ENCODE data around the gene DELE1.
A peak's percentile ranks its signal among the peaks of the same experiment; 100 is the strongest.

DELE1 gene

GRCh38 chr5:141954194-141954593 is 30.5 kb downstream of the DELE1 start:
- Histone ChIP-seq H3K4me3 (ENCODE audit: low read length) (no peak overlapping the region), H3K4me1 (ENCODE audit: control insufficient read depth, insufficient read depth, low read length) (no peaks in the 10 kb centered on the region), H3K36me3 (ENCODE audit: control insufficient read depth, insufficient read depth, low read length) (no peaks in the 10 kb centered on the region), H3K27ac (ENCODE audit: low read depth, low read length) (no peak overlapping the region), H3K27me3 (ENCODE audit: control insufficient read depth, insufficient read depth, low read length) (no peaks in the 10 kb centered on the region), H3K9ac (ENCODE audit: low read length) (no peak overlapping the region)

DNA sequence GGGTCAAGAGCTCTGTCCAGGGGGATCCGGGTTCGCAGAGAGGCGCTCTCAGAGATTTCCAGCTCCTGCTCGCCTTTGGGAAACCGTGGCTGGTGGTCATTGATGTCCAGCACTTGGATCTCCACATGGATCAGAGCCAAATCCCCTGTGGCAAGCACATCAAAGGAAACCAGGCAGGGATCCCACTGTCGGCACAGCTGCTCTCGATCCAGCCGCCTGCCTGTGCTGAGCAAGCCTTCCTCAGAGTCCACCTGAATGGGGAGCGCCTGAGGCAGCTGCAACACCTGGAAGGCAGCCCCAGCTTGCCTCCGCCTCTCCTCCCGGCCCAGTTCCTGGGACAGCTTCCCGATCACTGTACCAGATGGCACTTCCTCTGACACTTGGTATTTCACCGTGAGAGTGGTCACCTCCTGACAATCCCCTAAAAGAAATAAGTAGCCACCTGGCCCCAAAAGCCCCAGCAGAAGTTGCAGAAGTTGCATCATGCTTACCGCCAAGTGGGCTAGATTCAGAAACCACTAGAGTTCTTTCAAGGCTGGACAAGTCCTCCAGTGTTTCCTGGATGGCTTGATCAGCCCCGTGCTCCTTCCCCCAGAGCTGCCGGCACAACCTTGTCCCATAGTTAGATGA is 33.8 kb downstream of the DELE1 start:
- Histone ChIP-seq H3K4me3 (ENCODE audit: low read length) (peak overlapping the region; percentile 0), H3K36me3 (ENCODE audit: control insufficient read depth, insufficient read depth, low read length) (no peaks in the 10 kb centered on the region), H3K27me3 (ENCODE audit: control insufficient read depth, insufficient read depth, low read length) (no peaks in the 10 kb centered on the region), H3K9ac (ENCODE audit: low read length) (no peak overlapping the region), H3K27ac (ENCODE audit: low read depth, low read length) (no peak overlapping the region), H3K4me1 (ENCODE audit: control insufficient read depth, insufficient read depth, low read length) (peaks cover 5% of the 10 kb centered on the region)

DNA sequence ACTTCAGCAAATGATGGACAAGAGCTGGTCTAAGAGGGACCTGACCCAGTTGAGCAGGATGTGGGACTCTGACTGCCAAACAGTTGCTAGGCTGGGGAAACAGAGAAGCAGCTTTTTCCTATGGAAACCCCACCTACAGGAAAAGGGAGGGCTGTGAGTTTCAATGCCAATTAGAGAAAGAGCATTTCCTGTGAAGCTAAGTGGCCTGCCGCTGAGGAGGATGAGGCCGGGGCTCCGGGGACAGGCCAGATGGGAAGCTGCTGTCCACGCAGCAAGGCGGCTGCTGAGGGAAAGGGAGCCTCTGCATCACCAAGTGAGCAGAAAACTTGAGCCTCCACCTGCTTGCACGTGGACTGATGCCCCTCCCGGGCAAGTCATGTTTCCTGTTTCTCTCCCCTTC is 34.4 kb downstream of the DELE1 start, which contains the start of gene PCDH12:
TSS of gene PCDH12 (minus strand) at position 90 of the 400 bp plus-strand sequence. CDS start 351 bp downstream, outside the sequence.
- H3K27ac ChIP-seq (ENCODE audit: low read depth, low read length) = no peak within 1 kb of the TSS
- no peak within 1 kb of the TSS for H3K9ac ChIP-seq (ENCODE audit: low read length)
- no peaks in the 10 kb centered on the region for H3K36me3 ChIP-seq (ENCODE audit: control insufficient read depth, insufficient read depth, low read length)
- peaks cover 5% of the 10 kb centered on the region for H3K4me1 ChIP-seq (ENCODE audit: control insufficient read depth, insufficient read depth, low read length)
- no peaks in the 10 kb centered on the region for H3K27me3 ChIP-seq (ENCODE audit: control insufficient read depth, insufficient read depth, low read length)
- peak within 1 kb of the TSS; percentile 0 for H3K4me3 ChIP-seq (ENCODE audit: low read length)

DNA sequence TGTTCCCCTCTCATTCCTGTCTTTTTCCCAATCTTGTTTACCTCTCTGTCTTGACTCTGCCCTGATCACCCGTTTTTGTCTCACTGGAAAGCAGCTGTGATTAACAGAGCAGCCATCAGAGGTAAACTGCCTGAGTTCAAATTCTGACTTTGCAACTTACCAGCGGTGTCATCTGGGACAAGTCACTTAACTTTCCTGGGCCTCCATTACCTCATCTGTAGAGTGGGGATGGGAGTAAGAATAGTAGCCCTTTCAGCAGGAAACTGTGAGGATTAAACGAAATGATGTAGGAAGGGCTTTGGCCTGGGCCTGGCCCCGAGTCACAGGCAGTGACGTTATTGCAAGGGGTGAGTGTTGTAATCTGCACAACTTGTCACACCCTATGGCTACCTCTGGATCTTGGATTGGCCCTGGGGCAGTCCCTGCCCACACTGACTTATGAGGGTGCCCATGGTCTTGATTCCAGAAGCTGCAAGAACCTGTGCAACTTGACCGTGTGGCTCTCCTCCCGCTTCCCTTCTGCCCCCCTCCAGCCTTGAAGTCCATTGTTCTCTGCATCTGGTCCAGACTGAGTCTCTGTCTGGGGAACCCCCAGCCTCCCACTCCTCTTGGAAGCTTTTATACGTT is 35.0 kb downstream of the DELE1 start:
- no peak overlapping the region for H3K9ac ChIP-seq (ENCODE audit: low read length)
- peaks cover 5% of the 10 kb centered on the region for H3K4me1 ChIP-seq (ENCODE audit: control insufficient read depth, insufficient read depth, low read length)
- H3K27me3 ChIP-seq (ENCODE audit: control insufficient read depth, insufficient read depth, low read length) = no peaks in the 10 kb centered on the region
- H3K36me3 ChIP-seq (ENCODE audit: control insufficient read depth, insufficient read depth, low read length) = no peaks in the 10 kb centered on the region
- no peak overlapping the region for H3K27ac ChIP-seq (ENCODE audit: low read depth, low read length)
- H3K4me3 ChIP-seq (ENCODE audit: low read length) = no peak overlapping the region

GRCh38 chr5:141960018-141960417 is 36.3 kb downstream of the DELE1 start:
- H3K27me3 ChIP-seq (ENCODE audit: control insufficient read depth, insufficient read depth, low read length) = no peaks in the 10 kb centered on the region
- H3K4me3 ChIP-seq (ENCODE audit: low read length) = no peak overlapping the region
- peaks cover 5% of the 10 kb centered on the region for H3K4me1 ChIP-seq (ENCODE audit: control insufficient read depth, insufficient read depth, low read length)
- no peaks in the 10 kb centered on the region for H3K36me3 ChIP-seq (ENCODE audit: control insufficient read depth, insufficient read depth, low read length)
- no peak overlapping the region for H3K9ac ChIP-seq (ENCODE audit: low read length)
- H3K27ac ChIP-seq (ENCODE audit: low read depth, low read length) = no peak overlapping the region

GRCh38 chr5:141960449-141961323 is 37.0 kb downstream of the DELE1 start:
- H3K36me3 ChIP-seq (ENCODE audit: control insufficient read depth, insufficient read depth, low read length) = no peaks in the 10 kb centered on the region
- no peak overlapping the region for H3K27ac ChIP-seq (ENCODE audit: low read depth, low read length)
- no peak overlapping the region for H3K9ac ChIP-seq (ENCODE audit: low read length)
- H3K4me1 ChIP-seq (ENCODE audit: control insufficient read depth, insufficient read depth, low read length) = peaks cover 5% of the 10 kb centered on the region
- no peaks in the 10 kb centered on the region for H3K27me3 ChIP-seq (ENCODE audit: control insufficient read depth, insufficient read depth, low read length)
- no peak overlapping the region for H3K4me3 ChIP-seq (ENCODE audit: low read length)

GRCh38 chr5:141961466-141961865 is 37.8 kb downstream of the DELE1 start:
- Histone ChIP-seq H3K4me1 (ENCODE audit: control insufficient read depth, insufficient read depth, low read length) (peaks cover 5% of the 10 kb centered on the region), H3K27me3 (ENCODE audit: control insufficient read depth, insufficient read depth, low read length) (no peaks in the 10 kb centered on the region), H3K9ac (ENCODE audit: low read length) (no peak overlapping the region), H3K4me3 (ENCODE audit: low read length) (no peak overlapping the region), H3K27ac (ENCODE audit: low read depth, low read length) (no peak overlapping the region), H3K36me3 (ENCODE audit: control insufficient read depth, insufficient read depth, low read length) (no peaks in the 10 kb centered on the region)

DNA sequence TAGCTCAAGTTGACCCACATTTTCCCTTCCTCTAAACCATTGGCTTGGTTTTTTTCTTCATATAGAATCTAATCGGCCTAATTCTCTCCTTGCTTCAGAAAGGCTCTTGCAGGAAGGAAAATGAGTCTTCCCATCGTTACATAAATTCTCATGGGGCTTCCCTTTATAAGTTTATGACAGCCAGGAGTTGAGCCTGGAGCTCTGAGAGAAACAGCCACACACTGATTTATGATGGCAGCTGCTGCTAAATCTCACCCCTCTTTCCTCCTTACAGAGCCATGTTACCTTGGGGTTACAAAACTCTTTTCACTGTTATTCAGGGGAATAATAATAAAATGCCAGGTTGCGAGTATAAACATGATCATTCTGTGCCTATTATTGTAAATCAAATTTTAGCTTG is 40.0 kb downstream of the DELE1 start:
- Histone ChIP-seq H3K27ac (ENCODE audit: low read depth, low read length) (no peak overlapping the region), H3K4me3 (ENCODE audit: low read length) (no peak overlapping the region), H3K36me3 (ENCODE audit: control insufficient read depth, insufficient read depth, low read length) (no peaks in the 10 kb centered on the region), H3K4me1 (ENCODE audit: control insufficient read depth, insufficient read depth, low read length) (peaks cover 5% of the 10 kb centered on the region), H3K27me3 (ENCODE audit: control insufficient read depth, insufficient read depth, low read length) (no peaks in the 10 kb centered on the region), H3K9ac (ENCODE audit: low read length) (no peak overlapping the region)

DNA sequence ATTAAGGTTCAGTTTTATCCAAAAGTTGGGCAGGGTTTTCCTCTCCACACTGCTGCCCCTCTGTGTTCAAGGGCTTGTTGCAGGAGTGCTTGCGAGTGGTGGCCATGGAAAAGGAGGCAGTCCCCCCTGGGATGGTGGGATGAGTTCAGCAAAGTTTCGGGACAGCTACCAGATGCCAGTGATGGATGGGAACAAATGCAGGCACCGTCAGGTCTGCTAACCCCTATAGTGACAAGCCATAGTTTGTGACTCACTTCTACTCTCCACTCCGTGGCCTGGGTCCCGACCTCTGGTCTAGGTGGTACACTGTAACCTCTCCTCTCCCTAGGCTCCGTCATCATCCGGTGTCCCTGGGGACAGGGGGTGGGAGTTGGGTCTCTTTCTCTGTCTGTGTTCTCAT is 41.4 kb downstream of the DELE1 start:
- H3K27ac ChIP-seq (ENCODE audit: low read depth, low read length) = no peak overlapping the region
- H3K4me1 ChIP-seq (ENCODE audit: control insufficient read depth, insufficient read depth, low read length) = peaks cover 9% of the 10 kb centered on the region
- no peaks in the 10 kb centered on the region for H3K27me3 ChIP-seq (ENCODE audit: control insufficient read depth, insufficient read depth, low read length)
- no peak overlapping the region for H3K4me3 ChIP-seq (ENCODE audit: low read length)
- no peaks in the 10 kb centered on the region for H3K36me3 ChIP-seq (ENCODE audit: control insufficient read depth, insufficient read depth, low read length)
- no peak overlapping the region for H3K9ac ChIP-seq (ENCODE audit: low read length)

GRCh38 chr5:141966275-141966962 is 42.7 kb downstream of the DELE1 start:
- Histone ChIP-seq H3K27me3 (ENCODE audit: control insufficient read depth, insufficient read depth, low read length) (no peaks in the 10 kb centered on the region), H3K27ac (ENCODE audit: low read depth, low read length) (no peak overlapping the region), H3K4me3 (ENCODE audit: low read length) (no peak overlapping the region), H3K9ac (ENCODE audit: low read length) (no peak overlapping the region), H3K36me3 (ENCODE audit: control insufficient read depth, insufficient read depth, low read length) (no peaks in the 10 kb centered on the region), H3K4me1 (ENCODE audit: control insufficient read depth, insufficient read depth, low read length) (peaks cover 11% of the 10 kb centered on the region)

- peaks cover 11% of the 10 kb centered on the region for H3K4me1 ChIP-seq (ENCODE audit: control insufficient read depth, insufficient read depth, low read length)
- no peak overlapping the region for H3K9ac ChIP-seq (ENCODE audit: low read length)
- H3K27ac ChIP-seq (ENCODE audit: low read depth, low read length) = no peak overlapping the region
- H3K36me3 ChIP-seq (ENCODE audit: control insufficient read depth, insufficient read depth, low read length) = no peaks in the 10 kb centered on the region
- H3K27me3 ChIP-seq (ENCODE audit: control insufficient read depth, insufficient read depth, low read length) = no peaks in the 10 kb centered on the region
- no peak overlapping the region for H3K4me3 ChIP-seq (ENCODE audit: low read length)
Observed at GRCh38 chr5:141966963-141967333, 43.3 kb downstream of the DELE1 start.

- Histone ChIP-seq H3K4me3 (ENCODE audit: low read length) (peak within 1 kb of the TSS; percentile 84), H3K27ac (ENCODE audit: low read depth, low read length) (peak within 1 kb of the TSS; percentile 96), H3K4me1 (ENCODE audit: control insufficient read depth, insufficient read depth, low read length) (peaks cover 11% of the 10 kb centered on the region), H3K9ac (ENCODE audit: low read length) (peak within 1 kb of the TSS; percentile 95), H3K27me3 (ENCODE audit: control insufficient read depth, insufficient read depth, low read length) (no peaks in the 10 kb centered on the region), H3K36me3 (ENCODE audit: control insufficient read depth, insufficient read depth, low read length) (no peaks in the 10 kb centered on the region)
Observed at GRCh38 chr5:141968914-141969608, 45.4 kb downstream of the DELE1 start, which contains the start of gene RNF14. TSS of gene RNF14 (plus strand) at chr5:141969105. CDS start at chr5:141973589, 4,484 bp downstream.
